PC-9 (cell line): Measurements from ENCODE around the gene THOC6.

Experiments
- CTCF ChIP-seq: fragments of 200-600 bp; sonication (generic); conservative IDR thresholded peaks from 2 replicates; pipeline ENCODE4 v1.6.1; 2017; ENCODE audit warnings: mixed run types, antibody characterized with exemption, mild to moderate bottlenecking, moderate library complexity
- EZH2 ChIP-seq: fragments of 200-600 bp; sonication (generic); IDR thresholded peaks from 2 replicates; pipeline ENCODE4 v1.8.0; 2017; ENCODE audit warnings: antibody characterized with exemption, low read depth

GRCh38 chr16:3038896-3039295, 15.1 kb downstream of the THOC6 start:
- TF ChIP-seq EZH2 (no peak), CTCF (no peak)
